ENCODE measurements around the gene MAP2. TPM values are rescaled to one million over a fixed set of nuclear protein-coding genes. Genes with fewer than 3 reads are reported as not detected.
A peak's percentile ranks its signal among the peaks of the same experiment; 100 is the strongest.

The MAP2 gene
- 0.43 TPM in 1 of 2 replicates, not detected in the other for total RNA-seq (2014; rRNA removed; shearing (Covaris generic); ENCODE audit: low replicate concordance)

GRCh38 chr2:209423562-209424198 is at the start of gene MAP2:
TSS of gene MAP2 (plus strand) at chr2:209424047. CDS start at chr2:209653171, 229,124 bp downstream.
- H3K4me3 ChIP-seq: peak within 1 kb of the TSS; percentile 51
- no peaks in the 10 kb centered on the region for H3K36me3 ChIP-seq
- no peaks in the 10 kb centered on the region for H3K27me3 ChIP-seq
- no peaks in the 10 kb centered on the region for H3K9me3 ChIP-seq
- peak; percentile 82 for DNase-seq

GRCh38 chr2:209376686-209377085 is 47.2 kb upstream of the MAP2 start:
- no peak for DNase-seq
- Histone ChIP-seq H3K27me3 (no peaks in the 10 kb centered on the region), H3K4me3 (no peak overlapping the region), H3K36me3 (no peaks in the 10 kb centered on the region), H3K9me3 (0 out of 2 replicates have a peak, but pooled peaks cover 2% of the 10 kb centered on the region)

GRCh38 chr2:209380293-209380692 is 43.6 kb upstream of the MAP2 start:
- Histone ChIP-seq H3K9me3 (0 out of 2 replicates have a peak, but pooled peaks cover 2% of the 10 kb centered on the region), H3K4me3 (no peak overlapping the region), H3K36me3 (no peaks in the 10 kb centered on the region), H3K27me3 (no peaks in the 10 kb centered on the region)
- no peak for DNase-seq

GRCh38 chr2:209381091-209381490 is 42.8 kb upstream of the MAP2 start:
- no peaks in the 10 kb centered on the region for H3K27me3 ChIP-seq
- no peaks in the 10 kb centered on the region for H3K36me3 ChIP-seq
- no peak for DNase-seq
- 0 out of 2 replicates have a peak, but pooled peaks cover 2% of the 10 kb centered on the region for H3K9me3 ChIP-seq
- H3K4me3 ChIP-seq: no peak overlapping the region

GRCh38 chr2:209382775-209383174 is 41.1 kb upstream of the MAP2 start:
- Histone ChIP-seq H3K27me3 (no peaks in the 10 kb centered on the region), H3K4me3 (no peak overlapping the region), H3K9me3 (no peaks in the 10 kb centered on the region), H3K36me3 (no peaks in the 10 kb centered on the region)
- no peak for DNase-seq

GRCh38 chr2:209383212-209383611 is 40.6 kb upstream of the MAP2 start:
- Histone ChIP-seq H3K4me3 (no peak overlapping the region), H3K27me3 (no peaks in the 10 kb centered on the region), H3K36me3 (no peaks in the 10 kb centered on the region), H3K9me3 (no peaks in the 10 kb centered on the region)
- DNase-seq: no peak

GRCh38 chr2:209387389-209387788 is 36.5 kb upstream of the MAP2 start:
- H3K27me3 ChIP-seq: no peaks in the 10 kb centered on the region
- no peak for DNase-seq
- H3K4me3 ChIP-seq: no peak overlapping the region
- no peaks in the 10 kb centered on the region for H3K36me3 ChIP-seq
- H3K9me3 ChIP-seq: no peaks in the 10 kb centered on the region

DNA sequence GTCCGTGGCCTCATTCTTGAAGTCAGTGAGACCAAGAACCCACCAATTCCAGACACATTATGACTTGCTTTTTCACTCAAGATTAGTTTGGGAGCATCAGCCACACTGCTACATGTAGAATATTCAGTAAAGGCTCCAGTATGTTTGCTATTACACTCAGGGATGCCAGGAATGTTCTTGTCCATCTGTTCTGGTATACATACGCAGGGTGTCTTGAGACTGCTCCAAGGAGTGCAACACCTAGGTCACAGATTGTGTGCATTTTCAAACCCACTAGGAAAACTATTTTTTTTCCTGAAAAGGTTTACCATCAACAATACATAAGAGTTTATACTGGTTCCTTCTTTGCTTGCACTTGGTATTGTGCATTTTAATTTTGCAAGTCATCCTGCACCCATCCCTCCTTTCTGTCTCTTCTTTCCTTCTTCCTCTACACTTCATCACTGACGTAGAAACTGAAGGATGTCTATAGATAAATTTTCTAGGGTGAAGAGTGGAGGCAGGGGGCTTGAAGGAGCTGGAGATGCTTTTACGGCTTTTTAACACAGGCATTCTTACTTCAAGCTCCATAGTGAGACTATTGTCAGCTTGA is 35.3 kb upstream of the MAP2 start:
- H3K9me3 ChIP-seq: no peaks in the 10 kb centered on the region
- H3K4me3 ChIP-seq: no peak overlapping the region
- DNase-seq: no peak
- H3K27me3 ChIP-seq: no peaks in the 10 kb centered on the region
- H3K36me3 ChIP-seq: no peaks in the 10 kb centered on the region

GRCh38 chr2:209389171-209389618 is 34.7 kb upstream of the MAP2 start:
- no peaks in the 10 kb centered on the region for H3K9me3 ChIP-seq
- no peaks in the 10 kb centered on the region for H3K27me3 ChIP-seq
- no peaks in the 10 kb centered on the region for H3K36me3 ChIP-seq
- no peak overlapping the region for H3K4me3 ChIP-seq
- DNase-seq: no peak

GRCh38 chr2:209390839-209391238 is 33.0 kb upstream of the MAP2 start:
- Histone ChIP-seq H3K4me3 (no peak overlapping the region), H3K27me3 (no peaks in the 10 kb centered on the region), H3K9me3 (no peaks in the 10 kb centered on the region), H3K36me3 (no peaks in the 10 kb centered on the region)
- no peak for DNase-seq

DNA sequence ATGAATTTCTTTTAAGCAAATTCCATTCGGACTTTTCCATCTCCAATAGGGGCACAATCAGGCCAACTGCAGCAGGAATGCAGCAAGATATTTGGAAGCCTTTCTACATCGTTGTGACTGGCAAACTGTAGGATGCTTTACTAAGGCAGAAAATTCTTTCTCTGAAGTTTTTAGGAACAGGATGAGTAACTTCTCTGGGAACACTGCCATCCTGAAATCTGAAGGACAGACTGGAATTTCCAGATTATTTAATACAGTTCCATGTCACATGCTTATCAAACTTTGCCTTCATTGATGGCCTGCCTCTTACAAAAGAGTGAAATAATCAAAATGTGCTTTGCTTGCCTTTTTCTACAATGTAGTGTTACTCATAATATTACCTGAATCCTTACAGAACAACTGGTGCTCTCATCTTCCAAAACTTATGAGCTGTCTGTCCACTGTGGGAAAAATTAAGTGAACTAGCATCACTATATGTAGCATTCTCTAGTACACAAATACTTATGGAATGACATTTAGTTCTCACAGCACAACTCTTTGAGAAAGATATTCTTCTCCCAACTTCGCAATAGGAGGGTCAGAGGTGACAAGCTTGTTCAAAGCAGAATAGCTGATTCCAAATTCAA is 32.0 kb upstream of the MAP2 start:
- Histone ChIP-seq H3K4me3 (no peak overlapping the region), H3K9me3 (no peaks in the 10 kb centered on the region), H3K36me3 (no peaks in the 10 kb centered on the region), H3K27me3 (no peaks in the 10 kb centered on the region)
- peak; percentile 20 for DNase-seq

DNA sequence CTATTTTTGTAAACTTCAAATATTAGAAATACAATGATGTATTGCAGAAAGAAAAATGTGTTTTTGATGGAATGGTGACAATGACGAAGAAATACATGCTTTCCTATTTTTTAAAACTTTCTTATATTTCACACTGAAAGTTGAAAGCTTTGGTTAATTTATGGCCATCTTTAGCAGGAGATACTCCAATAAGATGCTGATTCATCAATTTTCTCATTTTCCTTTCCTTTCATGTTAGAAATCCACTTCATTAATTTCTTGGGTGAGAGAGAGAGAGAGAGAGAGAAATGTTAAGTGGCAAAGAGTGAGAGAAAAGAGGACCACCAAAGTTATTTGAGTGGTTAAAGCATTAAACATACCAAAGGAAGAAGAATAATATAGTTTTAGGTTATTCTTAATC is 28.6 kb upstream of the MAP2 start:
- Histone ChIP-seq H3K4me3 (no peak overlapping the region), H3K36me3 (no peaks in the 10 kb centered on the region), H3K27me3 (no peaks in the 10 kb centered on the region), H3K9me3 (no peaks in the 10 kb centered on the region)
- DNase-seq: no peak

DNA sequence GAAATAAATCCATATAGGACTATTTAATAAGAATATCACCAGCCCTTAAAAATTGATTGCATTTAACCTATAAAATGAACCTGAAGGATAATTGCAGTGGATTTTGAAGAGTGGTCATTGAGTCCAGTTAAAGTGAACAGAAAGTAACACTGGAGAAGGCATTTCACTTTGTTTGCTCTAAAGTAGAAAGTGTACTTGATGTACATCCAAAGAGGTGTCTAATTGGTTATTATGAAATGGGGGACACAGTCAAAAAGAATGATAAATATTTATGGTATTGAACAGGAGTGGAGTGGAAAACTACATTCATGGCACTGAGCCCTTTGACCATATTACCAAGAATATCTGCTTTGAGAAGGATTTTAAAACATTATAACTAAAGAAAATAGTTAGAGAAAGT is 28.2 kb upstream of the MAP2 start:
- DNase-seq: no peak
- Histone ChIP-seq H3K9me3 (no peaks in the 10 kb centered on the region), H3K4me3 (no peak overlapping the region), H3K27me3 (no peaks in the 10 kb centered on the region), H3K36me3 (no peaks in the 10 kb centered on the region)

- H3K9me3 ChIP-seq: no peaks in the 10 kb centered on the region
These were observed 25.4 kb upstream of the MAP2 start for GRCh38 chr2:209398463-209398862.

DNA sequence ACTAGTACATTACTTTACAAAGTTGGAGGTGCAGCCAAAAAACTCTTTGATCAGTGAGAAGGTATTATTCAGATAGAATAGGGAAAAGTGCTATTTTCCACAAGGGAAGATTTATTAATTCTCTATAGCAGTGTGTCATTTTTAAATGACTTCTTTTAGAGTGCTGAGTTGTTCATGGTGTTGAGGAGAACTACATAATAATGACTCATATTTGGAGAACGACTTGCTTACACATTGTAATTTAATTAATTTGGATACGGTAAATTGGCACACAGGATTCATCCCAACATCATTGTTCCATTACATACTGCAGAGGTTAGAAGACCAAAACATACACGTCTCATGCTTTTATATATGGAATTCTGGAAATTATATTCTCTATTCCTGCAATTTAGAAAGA is 22.1 kb upstream of the MAP2 start:
- DNase-seq: no peak
- H3K36me3 ChIP-seq: no peaks in the 10 kb centered on the region
- H3K9me3 ChIP-seq: no peaks in the 10 kb centered on the region
- no peaks in the 10 kb centered on the region for H3K27me3 ChIP-seq
- no peak overlapping the region for H3K4me3 ChIP-seq

More at GRCh38 chr2:209398463-209398862, 25.4 kb upstream of the MAP2 start:
- Histone ChIP-seq H3K4me3 (no peak overlapping the region), H3K27me3 (no peaks in the 10 kb centered on the region), H3K36me3 (no peaks in the 10 kb centered on the region)
- no peak for DNase-seq

GRCh38 chr2:209411296-209411695 is 12.6 kb upstream of the MAP2 start:
- H3K36me3 ChIP-seq: no peaks in the 10 kb centered on the region
- H3K9me3 ChIP-seq: peaks cover 4% of the 10 kb centered on the region; the same call in 1 of the 2 replicates
- H3K4me3 ChIP-seq: no peak overlapping the region
- no peak for DNase-seq
- no peaks in the 10 kb centered on the region for H3K27me3 ChIP-seq

DNA sequence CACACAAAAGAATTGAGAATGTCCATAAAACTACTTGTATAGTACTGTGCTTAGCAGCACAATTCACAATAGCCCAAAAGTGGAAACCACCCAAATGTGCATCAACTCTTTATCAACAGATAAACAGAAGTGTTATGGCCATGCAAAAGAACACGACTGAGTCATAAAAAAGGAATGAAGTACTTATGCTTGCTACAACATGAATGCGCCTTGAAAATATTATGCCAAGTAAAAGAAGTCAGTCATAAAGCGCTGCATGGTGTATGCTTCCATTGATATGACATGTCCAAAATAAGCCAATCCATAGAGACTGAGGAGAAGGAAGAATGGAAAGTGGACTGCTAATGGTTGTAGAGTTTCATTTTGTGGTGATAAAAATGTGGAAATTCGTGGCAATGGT is 12.1 kb upstream of the MAP2 start:
- H3K36me3 ChIP-seq: no peaks in the 10 kb centered on the region
- H3K27me3 ChIP-seq: no peaks in the 10 kb centered on the region
- peaks cover 4% of the 10 kb centered on the region; the same call in 1 of the 2 replicates for H3K9me3 ChIP-seq
- H3K4me3 ChIP-seq: no peak overlapping the region
- DNase-seq: no peak

All from MG63 (cell line).